Sigmoid colon (tissue), 7 donors: ENCODE results near the gene ADORA1. TPM values are rescaled to one million over a fixed set of nuclear protein-coding genes. Genes with fewer than 3 reads are reported as not detected.
A peak's percentile ranks its signal among the peaks of the same experiment; 100 is the strongest.

ENCODE experiments used
- DNase-seq: peaks from one replicate; pipeline ENCODE4 v3.0.0-alpha.2; 2019
- H3K27ac ChIP-seq, 4 donors: fragments of 200-600 bp; sonication (generic); one replicate each; pipeline ENCODE4 v1.5.1; 2016 to 2019; ENCODE audit warnings: mild to moderate bottlenecking in 1 of 4
- H3K27me3 ChIP-seq, 3 donors: fragments of 200-600 bp; sonication (generic); one replicate each; pipeline ENCODE4 v1.5.1; 2019; ENCODE audit warnings: mild to moderate bottlenecking in 1 of 3
- H3K36me3 ChIP-seq, 4 donors: fragments of 200-600 bp; sonication (generic); one replicate each; pipeline ENCODE4 v1.5.1; 2016 to 2019
- H3K4me1 ChIP-seq, 4 donors: fragments of 200-600 bp; sonication (generic); one replicate each; pipeline ENCODE4 v1.5.1; 2017 to 2019
- H3K4me3 ChIP-seq, 4 donors: fragments of 200-600 bp; sonication (generic); one replicate each; pipeline ENCODE4 v1.5.1; 2017 to 2019; ENCODE audit warnings: mild to moderate bottlenecking in 2 of 4, moderate library complexity in 1 of 4
- H3K9me3 ChIP-seq, 4 donors: fragments of 200-600 bp in 3 of 4; sonication (generic) in 3 of 4; one replicate each; pipeline versions ENCODE4 v1.5.1 to v1.6.1; 2013 to 2019
- CTCF ChIP-seq, 4 experiments: fragments of 450-650 bp in 3 of 4; fragments of 200-600 bp in 1 of 4; IDR thresholded peaks; one replicate each; pipeline ENCODE4 v1.5.1; 2016 to 2019; ENCODE audit warnings: antibody characterized with exemption in 4 of 4, mild to moderate bottlenecking in 3 of 4, moderate library complexity in 2 of 4
- EP300 ChIP-seq, 4 donors: sonication (generic); formaldehyde crosslinking; IDR thresholded peaks; one replicate each; pipeline ENCODE4 v1.6.1; 2017; ENCODE audit warnings: antibody characterized with exemption in 4 of 4
- POLR2A ChIP-seq, 2 donors: fragments of 450-650 bp; IDR thresholded peaks; one replicate each; pipeline ENCODE4 v1.6.1; 2016; ENCODE audit warnings: antibody characterized with exemption in 2 of 2, mild to moderate bottlenecking in 2 of 2, moderate library complexity in 2 of 2
- POLR2AphosphoS5 ChIP-seq, 4 donors: sonication (generic); formaldehyde crosslinking; IDR thresholded peaks; one replicate each; pipeline ENCODE4 v1.6.1; 2017; ENCODE audit warnings: antibody characterized with exemption in 4 of 4
- WGBS, 2 donors: extraction: QIAGEN DNeasy Blood & Tissue Kit; methylation state at CpG; one replicate each; pipeline ENCODE4 v1.1.7; 2013; 5-methylcytosine and 5-hydroxymethylcytosine counted together
- intact Hi-C: fragments of 100-400 bp; cut with DNase I; formaldehyde crosslinking; loops from one replicate; pipeline ENCODE4 v1.15.1; 2023
- polyA plus RNA-seq, 3 donors: library from polyadenylated mRNA; stranded (reverse); fragments of 200-250 nt; gene quantifications; one replicate each; pipeline ENCODE4 v1.2.3, GENCODE V29; 2013
- total RNA-seq, 4 donors: library from RNA; depleted of rRNA; stranded (reverse); fragments of >200 nt; gene quantifications; one replicate each; pipeline ENCODE4 v1.1.0, GENCODE V29; 2016
- donor health status: healthy with polysubstance abuse.
- donor health status: Bipolar disorder and iron deficiency.
- donor health status: healthy.

The ADORA1 gene
- total and polyA plus RNA-seq, 7 donors = 0.33 to 1.3 (median 1.0) TPM; not detected in 3

- no peak for TF ChIP-seq CTCF (IDR thresholded peaks at IDR 0.05)
- no peak for TF ChIP-seq POLR2A (IDR thresholded peaks at IDR 0.05)
- no peak for TF ChIP-seq EP300 (IDR thresholded peaks at IDR 0.05)
- TF ChIP-seq POLR2AphosphoS5 (IDR thresholded peaks at IDR 0.05) = no peak
- Histone ChIP-seq H3K4me3 (no peak overlapping the region), H3K27me3 (peaks cover 0 to 14% (median 0%) of the 10 kb centered on the region in 3 donors), H3K36me3 (no peaks in the 10 kb centered on the region), H3K4me1 (no peaks in the 10 kb centered on the region), H3K27ac (no peak overlapping the region), H3K9me3 (no peaks in the 10 kb centered on the region)
- intact Hi-C loops = no loop called here
- 87 to 90% methylated on average over 14 of the region's 14 CpGs for WGBS, 2 donors
- peak; percentile 56 for DNase-seq
Observed at GRCh38 chr1:203084588-203085527, 42.7 kb upstream of the ADORA1 start.

- Histone ChIP-seq H3K9me3 (no peaks in the 10 kb centered on the region), H3K27me3 (peaks cover 0 to 14% (median 0%) of the 10 kb centered on the region in 3 donors), H3K4me3 (no peak within 1 kb of the TSS), H3K4me1 (no peaks in the 10 kb centered on the region), H3K27ac (no peak within 1 kb of the TSS), H3K36me3 (no peaks in the 10 kb centered on the region)
- intact Hi-C loops = no loop called here
- 89% methylated on average over 36 of the region's 36 CpGs for WGBS, 2 donors
- TF ChIP-seq CTCF (IDR thresholded peaks at IDR 0.05) = no peak
- TF ChIP-seq POLR2AphosphoS5 (IDR thresholded peaks at IDR 0.05) = no peak
- TF ChIP-seq POLR2A (IDR thresholded peaks at IDR 0.05) = no peak
- TF ChIP-seq EP300 (IDR thresholded peaks at IDR 0.05) = no peak
- DNase-seq = peak; percentile 14
Observed at GRCh38 chr1:203085528-203086406, 41.8 kb upstream of the ADORA1 start, which contains the start of gene MYOG. TSS of gene MYOG (minus strand) at chr1:203086012. CDS start at chr1:203085961, 51 bp downstream.

- WGBS, 2 donors = 86 to 87% methylated on average over 11 of the region's 11 CpGs
- intact Hi-C loops = no loop called here
- peaks cover 0 to 5% (median 0%) of the 10 kb centered on the region in 3 donors for H3K27me3 ChIP-seq
- H3K27ac ChIP-seq = no peak overlapping the region
- no peaks in the 10 kb centered on the region for H3K4me1 ChIP-seq
- no peaks in the 10 kb centered on the region for H3K9me3 ChIP-seq
- H3K4me3 ChIP-seq = no peak overlapping the region
- DNase-seq = no peak
- TF ChIP-seq EP300 (IDR thresholded peaks at IDR 0.05) (no peak), POLR2A (IDR thresholded peaks at IDR 0.05) (no peak), CTCF (IDR thresholded peaks at IDR 0.05) (no peak), POLR2AphosphoS5 (IDR thresholded peaks at IDR 0.05) (no peak)
- H3K36me3 ChIP-seq = no peaks in the 10 kb centered on the region
Observed at GRCh38 chr1:203086992-203087763, 40.3 kb upstream of the ADORA1 start.

GRCh38 chr1:203088441-203088840 is 39.1 kb upstream of the ADORA1 start:
- WGBS, 2 donors = 85 to 88% methylated on average over 3 of the region's 3 CpGs
- Histone ChIP-seq H3K27ac (no peak overlapping the region), H3K36me3 (no peaks in the 10 kb centered on the region), H3K9me3 (no peaks in the 10 kb centered on the region), H3K4me3 (no peak overlapping the region), H3K27me3 (no peaks in the 10 kb centered on the region), H3K4me1 (no peaks in the 10 kb centered on the region)
- TF ChIP-seq POLR2AphosphoS5 (IDR thresholded peaks at IDR 0.05) (no peak), CTCF (IDR thresholded peaks at IDR 0.05) (no peak), EP300 (IDR thresholded peaks at IDR 0.05) (no peak), POLR2A (IDR thresholded peaks at IDR 0.05) (no peak)
- intact Hi-C loops = no loop called here
- no peak for DNase-seq
